ENCODE data around the gene CTRB2.

GRCh38 chr16:75218256-75219076, 11.5 kb upstream of the CTRB2 start, which contains the start of gene CTRB1:
- no peak for TF ChIP-seq CTCF (IDR thresholded peaks at IDR 0.05)
- TF ChIP-seq POLR2A (IDR thresholded peaks at IDR 0.05) = no peak
